ENCODE measurements around the gene NAAA.
"Not testable (repeated sequence)": the region's sequence is repeated elsewhere in the genome, so short reads cannot be mapped to it uniquely, and the experiment has no call there.

DNA sequence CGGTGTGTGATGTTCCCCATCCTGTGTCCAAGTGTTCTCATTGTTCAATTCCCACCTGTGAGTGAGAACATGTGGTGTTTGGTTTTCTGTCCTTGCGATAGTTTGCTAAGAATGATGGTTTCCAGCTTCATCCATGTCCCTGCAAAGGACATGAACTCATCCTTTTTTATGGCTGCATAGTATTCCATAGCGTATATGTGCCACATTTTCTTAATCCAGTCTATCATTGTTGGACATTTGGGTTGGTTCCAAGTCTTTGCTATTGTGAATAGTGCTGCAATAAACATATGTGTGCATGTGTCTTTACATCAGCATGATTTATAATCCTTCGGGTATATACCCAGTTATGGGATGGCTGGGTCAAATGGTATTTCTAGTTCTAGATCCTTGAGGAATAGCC is 21.3 kb upstream of the NAAA start:
- TF ChIP-seq CTCF (IDR thresholded peaks at IDR 0.05; ENCODE audit: low read depth, low read length, poor library complexity, severe bottlenecking); EZH2phosphoT487 (IDR thresholded peaks at IDR 0.05; ENCODE audit: borderline replicate concordance, low read length): not testable (repeated sequence)
